ENCODE results near the gene ARHGAP45. TPM values are rescaled to one million over a fixed set of nuclear protein-coding genes. Genes with fewer than 3 reads are reported as not detected.

The ARHGAP45 gene
- 6.1 and 8.1 TPM in 2 replicates for total RNA-seq
- long read RNA-seq, partial matches to known transcripts, result 2 of 2 reads
- long read RNA-seq, other reads (novel, unspliced or antisense), result 0 of 2 reads

GRCh38 chr19:1066748-1067340, at the start of gene ARHGAP45:
Gene ARHGAP45, plus strand, starts transcription at chr19:1067167. Its CDS starts 239 bp downstream, at chr19:1067406.
- Mint-ChIP-seq H3K4me1 (ENCODE audit: low read depth) (peaks cover 2% of the 10 kb centered on the region), H3K36me3 (ENCODE audit: insufficient read depth) (no peaks in the 10 kb centered on the region), H3K27ac (peak within 1 kb of the TSS; percentile 24), H3K27me3 (peaks cover 32% of the 10 kb centered on the region), H3K4me3 (ENCODE audit: low read depth) (peak within 1 kb of the TSS; percentile 24), H3K9me3 (ENCODE audit: low read depth) (no peaks in the 10 kb centered on the region)
- TF ChIP-seq CTCF (IDR thresholded peaks at IDR 0.05; ENCODE audit: unreplicated experiment), result no peak
- DNase-seq (ENCODE audit: low spot score, unreplicated experiment), result no peak

GRCh38 chr19:1017906-1018305, 49.1 kb upstream of the ARHGAP45 start:
- no peak for TF ChIP-seq CTCF (IDR thresholded peaks at IDR 0.05; ENCODE audit: unreplicated experiment)

GRCh38 chr19:1018393-1018792, 48.6 kb upstream of the ARHGAP45 start:
- H3K9me3 Mint-ChIP-seq (ENCODE audit: low read depth), result no peaks in the 10 kb centered on the region
- peaks cover 17% of the 10 kb centered on the region for H3K4me1 Mint-ChIP-seq (ENCODE audit: low read depth)
- H3K27me3 Mint-ChIP-seq, result no peaks in the 10 kb centered on the region
- no peak for TF ChIP-seq CTCF (IDR thresholded peaks at IDR 0.05; ENCODE audit: unreplicated experiment)
- no peaks in the 10 kb centered on the region for H3K36me3 Mint-ChIP-seq (ENCODE audit: insufficient read depth)
- no peak for DNase-seq (ENCODE audit: low spot score, unreplicated experiment)
- no peak overlapping the region for H3K27ac Mint-ChIP-seq
- H3K4me3 Mint-ChIP-seq (ENCODE audit: low read depth), result peak overlapping the region; percentile 86

More at GRCh38 chr19:1017906-1018305, 49.1 kb upstream of the ARHGAP45 start:
- H3K27me3 Mint-ChIP-seq, result no peaks in the 10 kb centered on the region
- no peak overlapping the region for H3K4me3 Mint-ChIP-seq (ENCODE audit: low read depth)
- DNase-seq (ENCODE audit: low spot score, unreplicated experiment), result no peak
- peaks cover 17% of the 10 kb centered on the region for H3K4me1 Mint-ChIP-seq (ENCODE audit: low read depth)
- no peaks in the 10 kb centered on the region for H3K9me3 Mint-ChIP-seq (ENCODE audit: low read depth)
- no peaks in the 10 kb centered on the region for H3K36me3 Mint-ChIP-seq (ENCODE audit: insufficient read depth)
- no peak overlapping the region for H3K27ac Mint-ChIP-seq

- Mint-ChIP-seq H3K27ac (no peak overlapping the region), H3K9me3 (ENCODE audit: low read depth) (no peaks in the 10 kb centered on the region), H3K4me3 (ENCODE audit: low read depth) (peak overlapping the region; percentile 86), H3K4me1 (ENCODE audit: low read depth) (peaks cover 17% of the 10 kb centered on the region), H3K36me3 (ENCODE audit: insufficient read depth) (no peaks in the 10 kb centered on the region), H3K27me3 (no peaks in the 10 kb centered on the region)
- no peak for TF ChIP-seq CTCF (IDR thresholded peaks at IDR 0.05; ENCODE audit: unreplicated experiment)
- no peak for DNase-seq (ENCODE audit: low spot score, unreplicated experiment)
These were observed 47.9 kb upstream of the ARHGAP45 start for GRCh38 chr19:1018932-1019615.

GRCh38 chr19:1019616-1019961, 47.4 kb upstream of the ARHGAP45 start:
- no peak for DNase-seq (ENCODE audit: low spot score, unreplicated experiment)
- Mint-ChIP-seq H3K27me3 (no peaks in the 10 kb centered on the region), H3K9me3 (ENCODE audit: low read depth) (no peaks in the 10 kb centered on the region), H3K36me3 (ENCODE audit: insufficient read depth) (no peaks in the 10 kb centered on the region), H3K4me3 (ENCODE audit: low read depth) (peak overlapping the region; percentile 86), H3K4me1 (ENCODE audit: low read depth) (peaks cover 17% of the 10 kb centered on the region), H3K27ac (no peak overlapping the region)
- no peak for TF ChIP-seq CTCF (IDR thresholded peaks at IDR 0.05; ENCODE audit: unreplicated experiment)

All from progenitor cell of endocrine pancreas (in vitro differentiated cells).